IMR-90 (cell line): Measurements from ENCODE around the gene KDM5A. TPM values are rescaled to one million over a fixed set of nuclear protein-coding genes. Genes with fewer than 3 reads are reported as not detected.
"Not testable (repeated sequence)": the region's sequence is repeated elsewhere in the genome, so short reads cannot be mapped to it uniquely, and the experiment has no call there.

Source experiments
- ATAC-seq: fragments of 200-7000 bp; cut with Tn5 transposase; 2 replicates; pipeline ENCODE4 v1.9.1; 2020; ENCODE audit warnings: low read depth, mild to moderate bottlenecking, moderate library complexity
- BruUV-seq: library from RNA; stranded (reverse); fragments of 400-500 nt; replicated peaks from 2 replicates; lab custom pipeline; 2021; lab: Mats Ljungman, UMichigan
- CTCF ChIA-PET: fragments of 300-600 bp; formaldehyde crosslinking; extraction: SDS; loops from one replicate; lab custom pipeline; 2021; ENCODE audit warnings: antibody characterized with exemption; lab: Yijun Ruan, JAX
- POLR2A ChIA-PET: fragments of 300-600 bp; sonication (Branson Sonifier 250); formaldehyde crosslinking; loops from one replicate; lab custom pipeline; 2022; ENCODE audit warnings: antibody characterized with exemption; ENCODE audit not compliant: unreplicated experiment; lab: Charles Lee
- DNase-seq: peaks from one replicate; pipeline ENCODE4 v3.0.0; 2013
- H2AFZ ChIP-seq: replicated peaks from 2 replicates; pipeline ENCODE3; 2013; ENCODE audit warnings: low read length, mild to moderate bottlenecking; ENCODE audit not compliant: poor library complexity
- H2AK5ac ChIP-seq: 2 replicates; pipeline ENCODE4 v1.6.1; 2013; ENCODE audit warnings: low read depth, low read length, inconsistent platforms
- H2AK9ac ChIP-seq: replicated peaks from 2 replicates; pipeline ENCODE3; 2013; ENCODE audit warnings: mild to moderate bottlenecking, low read depth, low read length, moderate library complexity; ENCODE audit not compliant: poor library complexity
- H2BK120ac ChIP-seq: 2 replicates; pipeline ENCODE4 v1.6.1; 2013; ENCODE audit warnings: low read depth, low read length, inconsistent platforms
- H2BK15ac ChIP-seq: 3 replicates; pipeline ENCODE4 v1.6.1; 2013; ENCODE audit warnings: low read depth, low read length, inconsistent platforms
- H2BK20ac ChIP-seq: 2 replicates; pipeline ENCODE4 v1.6.1; 2013; ENCODE audit warnings: low read depth, mild to moderate bottlenecking, inconsistent platforms, low read length, moderate library complexity
- H2BK5ac ChIP-seq: 2 replicates; pipeline ENCODE4 v1.6.1; 2013; ENCODE audit warnings: mild to moderate bottlenecking, low read depth, low read length, inconsistent platforms; ENCODE audit not compliant: poor library complexity, severe bottlenecking
- H3K14ac ChIP-seq: replicated peaks from 2 replicates; pipeline ENCODE4 v1.6.1; 2013; ENCODE audit warnings: low read depth, low read length, inconsistent platforms
- H3K18ac ChIP-seq: 2 replicates; pipeline ENCODE4 v1.6.1; 2013; ENCODE audit warnings: low read depth, low read length, control low read depth
- H3K23ac ChIP-seq: 2 replicates; pipeline ENCODE4 v1.6.1; 2013; ENCODE audit warnings: low read depth, low read length, inconsistent platforms
- H3K27ac ChIP-seq: 2 replicates; pipeline ENCODE4 v1.5.1; 2013; ENCODE audit warnings: mild to moderate bottlenecking, control low read depth, low read length; ENCODE audit not compliant: insufficient read depth
- H3K27me3 ChIP-seq: 2 replicates; pipeline ENCODE4 v1.6.1; 2013; ENCODE audit warnings: low read length; ENCODE audit not compliant: control insufficient read depth, insufficient read depth
- H3K36me3 ChIP-seq: 2 replicates; pipeline ENCODE4 v1.6.1; 2013; ENCODE audit warnings: low read length, mixed read lengths; ENCODE audit not compliant: control insufficient read depth, insufficient read depth
- H3K4ac ChIP-seq: 2 replicates; pipeline ENCODE4 v1.6.1; 2013; ENCODE audit warnings: low read depth, low read length, inconsistent platforms
- H3K4me1 ChIP-seq: 2 replicates; pipeline ENCODE4 v1.6.1; 2013; ENCODE audit warnings: low read length, mixed read lengths; ENCODE audit not compliant: control insufficient read depth, insufficient read depth
- H3K4me2 ChIP-seq: 2 replicates; pipeline ENCODE4 v1.6.1; 2013; ENCODE audit warnings: low read depth, mild to moderate bottlenecking, control low read depth, low read length, moderate library complexity
- H3K4me3 ChIP-seq: 2 replicates; pipeline ENCODE4 v1.5.1; 2013; ENCODE audit warnings: low read depth, mild to moderate bottlenecking, control low read depth, low read length, moderate library complexity; ENCODE audit not compliant: insufficient read depth
- H3K56ac ChIP-seq: 2 replicates; pipeline ENCODE4 v1.6.1; 2013; ENCODE audit warnings: low read length, inconsistent platforms; ENCODE audit not compliant: insufficient read depth; ENCODE audit errors: extremely low read depth
- H3K79me1 ChIP-seq, 2 experiments: 2 replicates each; pipeline ENCODE4 v1.6.1; 2013; ENCODE audit warnings: low read length in 2 of 2, inconsistent platforms in 1 of 2, low read depth in 1 of 2
- H3K9ac ChIP-seq: 2 replicates; pipeline ENCODE4 v1.6.1; 2013; ENCODE audit warnings: low read depth, low read length, control low read depth
- H3K9me1 ChIP-seq: 2 replicates; pipeline ENCODE4 v1.6.1; 2013; ENCODE audit warnings: low read length, inconsistent platforms; ENCODE audit not compliant: insufficient read depth
- H3K9me3 ChIP-seq: 2 replicates; pipeline ENCODE4 v1.6.1; 2013; ENCODE audit warnings: low read length; ENCODE audit not compliant: control insufficient read depth, insufficient read depth
- H4K20me1 ChIP-seq: 2 replicates; pipeline ENCODE4 v1.6.1; 2013; ENCODE audit warnings: low read length, inconsistent platforms; ENCODE audit not compliant: insufficient read depth
- H4K5ac ChIP-seq: 2 replicates; pipeline ENCODE4 v1.6.1; 2013; ENCODE audit warnings: mild to moderate bottlenecking, low read depth, low read length, control low read depth
- H4K8ac ChIP-seq, 2 experiments: 2 replicates each; pipeline ENCODE4 v1.6.1; 2013; ENCODE audit warnings: low read depth in 2 of 2, low read length in 2 of 2, control low read depth in 1 of 2, inconsistent platforms in 1 of 2
- H4K91ac ChIP-seq: 2 replicates; pipeline ENCODE4 v1.6.1; 2013; ENCODE audit warnings: low read depth, low read length, inconsistent platforms; ENCODE audit not compliant: insufficient read depth
- WGBS, 2 experiments: methylation state at CpG; one replicate each; pipeline versions ENCODE4 v1.1.5 to v1.1.7; 2013; ENCODE audit warnings: missing lambda C conversion rate in 2 of 2; ENCODE audit not compliant: insufficient read length in 1 of 2; ENCODE audit errors: extremely low coverage in 2 of 2; 5-methylcytosine and 5-hydroxymethylcytosine counted together
- dilution Hi-C: fragments of 300-500 bp; cut with HindIII; formaldehyde crosslinking; loops from one replicate; pipeline ENCODE4 v1.14.3; 2018; ENCODE audit warnings: low sequenced_read_pairs; ENCODE audit not compliant: unreplicated experiment
- in situ Hi-C: fragments of 300-500 bp; cut with MboI; formaldehyde crosslinking; loops from 3 replicates; pipeline ENCODE4 v1.14.3; 2019; ENCODE audit warnings: low sequenced_read_pairs, inconsistent platforms, mixed read lengths
- intact Hi-C: fragments of 100-400 bp; cut with micrococcal nuclease; formaldehyde crosslinking; loops from 2 replicates; pipeline ENCODE4 v1.10.0; 2022
- polyA plus RNA-seq, 3 experiments: library from polyadenylated mRNA; depleted of rRNA; stranded (reverse); fragments of >200 nt; gene quantifications; 2 replicates each; pipeline ENCODE4 v1.2.3, GENCODE V29; 2012; ENCODE audit warnings: low replicate concordance in 1 of 3
- total RNA-seq: library from RNA; depleted of rRNA; stranded (reverse); fragments of >200 nt; gene quantifications from 2 replicates; pipeline ENCODE4 v1.2.3, GENCODE V29; 2012
- TF ChIP-seq, protein P1 (sequence below): conservative IDR thresholded peaks from 2 replicates; pipeline ENCODE4 v1.5.1; 2012; ENCODE audit warnings: mild to moderate bottlenecking, low read depth, low read length, improper control_type of control experiment

Gene KDM5A
- total and polyA plus RNA-seq, 2 of the 4 experiments (the other 2 are of a cell fraction): 7.9 to 95.9 TPM

DNA sequence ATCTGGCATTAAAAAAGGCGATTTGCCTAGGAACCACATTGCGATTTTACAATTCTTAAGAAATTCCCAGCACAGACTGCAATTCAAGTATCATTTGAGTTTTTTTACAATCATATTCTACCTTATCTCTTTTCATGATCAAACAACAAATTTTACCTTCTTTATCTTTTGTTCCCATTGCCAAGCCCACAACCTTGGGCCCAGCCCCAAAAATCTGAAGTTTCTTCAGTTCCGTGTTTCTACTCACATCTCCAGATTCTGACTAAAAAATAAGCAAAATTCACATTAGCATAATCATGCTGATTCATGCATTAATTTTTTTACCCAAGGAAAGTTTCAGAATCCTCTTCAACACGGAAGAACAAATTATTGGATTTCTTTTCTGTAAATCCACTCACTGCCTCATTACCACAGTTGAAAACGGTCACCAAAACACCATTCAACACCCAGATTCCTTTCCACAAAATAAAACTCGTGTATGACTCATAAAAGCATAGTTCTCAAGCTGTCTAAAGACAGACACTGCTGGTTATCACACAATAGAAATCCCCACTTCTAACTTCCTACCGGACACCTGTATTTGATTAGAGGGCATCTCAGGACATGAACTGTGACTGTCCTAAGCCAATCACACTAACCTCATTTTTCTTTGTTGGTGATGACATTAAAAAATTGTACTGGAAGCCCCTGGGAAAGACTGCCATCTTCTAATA is 32.7 kb downstream of the KDM5A start:
- no peak overlapping the region for H2AFZ ChIP-seq
- H4K20me1 ChIP-seq: peaks cover 9% of the 10 kb centered on the region; the same call in 1 of the 2 replicates
- peaks cover 12 to 37% of the 10 kb centered on the region in 2 experiments for H3K79me1 ChIP-seq
- intact Hi-C loops: no loop called here
- no peak overlapping the region for H2BK20ac ChIP-seq
- ChIA-PET CTCF (no interaction called here), POLR2A (no interaction called here)
- TF ChIP-seq, protein P1, sequence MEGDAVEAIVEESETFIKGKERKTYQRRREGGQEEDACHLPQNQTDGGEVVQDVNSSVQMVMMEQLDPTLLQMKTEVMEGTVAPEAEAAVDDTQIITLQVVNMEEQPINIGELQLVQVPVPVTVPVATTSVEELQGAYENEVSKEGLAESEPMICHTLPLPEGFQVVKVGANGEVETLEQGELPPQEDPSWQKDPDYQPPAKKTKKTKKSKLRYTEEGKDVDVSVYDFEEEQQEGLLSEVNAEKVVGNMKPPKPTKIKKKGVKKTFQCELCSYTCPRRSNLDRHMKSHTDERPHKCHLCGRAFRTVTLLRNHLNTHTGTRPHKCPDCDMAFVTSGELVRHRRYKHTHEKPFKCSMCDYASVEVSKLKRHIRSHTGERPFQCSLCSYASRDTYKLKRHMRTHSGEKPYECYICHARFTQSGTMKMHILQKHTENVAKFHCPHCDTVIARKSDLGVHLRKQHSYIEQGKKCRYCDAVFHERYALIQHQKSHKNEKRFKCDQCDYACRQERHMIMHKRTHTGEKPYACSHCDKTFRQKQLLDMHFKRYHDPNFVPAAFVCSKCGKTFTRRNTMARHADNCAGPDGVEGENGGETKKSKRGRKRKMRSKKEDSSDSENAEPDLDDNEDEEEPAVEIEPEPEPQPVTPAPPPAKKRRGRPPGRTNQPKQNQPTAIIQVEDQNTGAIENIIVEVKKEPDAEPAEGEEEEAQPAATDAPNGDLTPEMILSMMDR: no peak
- no peak overlapping the region for H3K4ac ChIP-seq
- no peak overlapping the region for H2AK5ac ChIP-seq
- H3K27ac ChIP-seq: no peak overlapping the region
- peaks cover 4% of the 10 kb centered on the region; the same call in 1 of the 2 replicates for H3K9me1 ChIP-seq
- in situ Hi-C loops: no loop called here
- H3K36me3 ChIP-seq: peaks cover 46% of the 10 kb centered on the region
- H3K23ac ChIP-seq: no peak overlapping the region
- H3K56ac ChIP-seq: no peak overlapping the region
- H3K18ac ChIP-seq: no peak overlapping the region
- no peak overlapping the region for H3K14ac ChIP-seq
- H3K4me3 ChIP-seq: no peak overlapping the region
- BruUV-seq: no TSS peak
- ATAC-seq (no peak), DNase-seq (peak; percentile 38)
- no peak overlapping the region for H2BK120ac ChIP-seq
- 86% methylated on average over 4 of the region's 7 CpGs; no CpG with 5 or more reads in 1 of the 2 experiments for WGBS, 2 experiments
- H3K27me3 ChIP-seq: no peaks in the 10 kb centered on the region
- peaks cover 4% of the 10 kb centered on the region; the same call in 1 of the 2 replicates for H3K4me1 ChIP-seq
- H4K5ac ChIP-seq: no peak overlapping the region
- H3K9me3 ChIP-seq: peaks cover 4% of the 10 kb centered on the region; the same call in 1 of the 2 replicates
- H4K8ac ChIP-seq: no peak overlapping the region
- H2AK9ac ChIP-seq: no peak overlapping the region
- H2BK15ac ChIP-seq: no peak overlapping the region
- no peak overlapping the region for H3K9ac ChIP-seq
- dilution Hi-C loops: no loop called here
- H2BK5ac ChIP-seq: no peak overlapping the region
- no peak overlapping the region for H4K91ac ChIP-seq
- H3K4me2 ChIP-seq: no peak overlapping the region

- H2AFZ ChIP-seq, H2BK20ac ChIP-seq, H3K9ac ChIP-seq, H4K5ac ChIP-seq, H3K4me2 ChIP-seq, BruUV-seq, in situ Hi-C loops, dilution Hi-C loops, intact Hi-C loops, H2AK9ac ChIP-seq, H3K23ac ChIP-seq, POLR2A ChIA-PET, H2BK5ac ChIP-seq, H3K4ac ChIP-seq, H4K20me1 ChIP-seq, H3K4me1 ChIP-seq, H3K18ac ChIP-seq, H3K27me3 ChIP-seq, H3K27ac ChIP-seq, ATAC-seq, H2AK5ac ChIP-seq, H2BK120ac ChIP-seq, H4K91ac ChIP-seq, DNase-seq, H4K8ac ChIP-seq, H3K56ac ChIP-seq, H3K4me3 ChIP-seq, H3K9me3 ChIP-seq, H2BK15ac ChIP-seq, H3K9me1 ChIP-seq, CTCF ChIA-PET, H3K14ac ChIP-seq: not testable (repeated sequence)
- WGBS, 2 experiments: no CpG with 5 or more reads among the region's 4 CpGs
- H3K79me1 ChIP-seq: peaks cover 10 to 23% of the 10 kb centered on the region in 2 experiments
- H3K36me3 ChIP-seq: peaks cover 40% of the 10 kb centered on the region
Measured at GRCh38 chr12:351197-351596, 37.9 kb downstream of the KDM5A start.
